Fibroblast of the aortic adventitia (primary cell): ENCODE results near the gene SIGLEC6. TPM values are rescaled to one million over a fixed set of nuclear protein-coding genes. Genes with fewer than 3 reads are reported as not detected.

Experiments
- DNase-seq: peaks from one replicate; pipeline ENCODE4 v3.0.0-alpha.2; 2010; ENCODE audit warnings: low read depth
- H3K4me3 ChIP-seq: 2 replicates; pipeline ENCODE4 v1.5.1; 2011; ENCODE audit warnings: low read depth, mild to moderate bottlenecking, control low read depth, low read length, moderate library complexity
- total RNA-seq: library from RNA; depleted of rRNA; stranded (reverse); fragments of >200 nt; gene quantifications from 2 replicates; pipeline ENCODE4 v1.2.3, GENCODE V29; 2012; ENCODE audit warnings: low replicate concordance
- TF ChIP-seq, protein P1 (sequence below): IDR thresholded peaks from 2 replicates; pipeline ENCODE4 v1.5.1; 2011; ENCODE audit warnings: mild to moderate bottlenecking, low read length, control low read depth, inconsistent platforms; ENCODE audit not compliant: insufficient read depth

Gene SIGLEC6
- total RNA-seq, 1 donor, result not detected

DNA sequence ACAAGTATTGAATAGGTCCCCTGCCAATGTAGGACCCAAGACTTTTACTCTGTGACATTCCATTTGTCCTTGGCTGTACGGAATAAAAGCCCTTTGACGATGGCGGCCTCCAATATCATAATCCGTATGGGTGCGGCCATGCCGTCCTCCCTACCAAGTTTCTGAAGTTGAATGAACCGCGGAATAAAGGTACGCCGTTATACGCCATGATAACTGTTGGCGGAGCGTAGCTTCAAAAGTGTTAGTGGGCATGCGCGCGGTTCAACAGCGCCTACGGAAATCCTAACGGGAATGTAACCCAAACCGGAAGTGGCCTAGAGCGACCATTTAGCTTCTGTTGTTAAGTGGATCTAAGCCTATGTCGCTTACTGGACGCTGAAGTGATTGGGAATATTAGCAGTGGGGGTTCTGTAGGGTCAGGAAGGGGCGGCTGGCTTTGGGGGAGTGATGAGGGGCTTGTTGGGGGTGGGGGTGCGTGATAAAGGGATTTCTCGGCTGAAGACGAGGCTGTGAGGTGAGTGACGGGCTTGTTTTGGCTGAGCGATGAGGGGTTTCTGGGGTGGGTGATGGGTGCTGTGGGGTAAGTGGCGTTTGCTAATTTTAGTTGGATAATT lies 39.6 kb upstream of the SIGLEC6 start, which contains the start of gene ZNF175:
Gene ZNF175, plus strand, starts transcription at position 322 of the 614 bp plus-strand sequence. CDS start 2,047 bp downstream, outside the sequence.
- TF ChIP-seq, protein P1, sequence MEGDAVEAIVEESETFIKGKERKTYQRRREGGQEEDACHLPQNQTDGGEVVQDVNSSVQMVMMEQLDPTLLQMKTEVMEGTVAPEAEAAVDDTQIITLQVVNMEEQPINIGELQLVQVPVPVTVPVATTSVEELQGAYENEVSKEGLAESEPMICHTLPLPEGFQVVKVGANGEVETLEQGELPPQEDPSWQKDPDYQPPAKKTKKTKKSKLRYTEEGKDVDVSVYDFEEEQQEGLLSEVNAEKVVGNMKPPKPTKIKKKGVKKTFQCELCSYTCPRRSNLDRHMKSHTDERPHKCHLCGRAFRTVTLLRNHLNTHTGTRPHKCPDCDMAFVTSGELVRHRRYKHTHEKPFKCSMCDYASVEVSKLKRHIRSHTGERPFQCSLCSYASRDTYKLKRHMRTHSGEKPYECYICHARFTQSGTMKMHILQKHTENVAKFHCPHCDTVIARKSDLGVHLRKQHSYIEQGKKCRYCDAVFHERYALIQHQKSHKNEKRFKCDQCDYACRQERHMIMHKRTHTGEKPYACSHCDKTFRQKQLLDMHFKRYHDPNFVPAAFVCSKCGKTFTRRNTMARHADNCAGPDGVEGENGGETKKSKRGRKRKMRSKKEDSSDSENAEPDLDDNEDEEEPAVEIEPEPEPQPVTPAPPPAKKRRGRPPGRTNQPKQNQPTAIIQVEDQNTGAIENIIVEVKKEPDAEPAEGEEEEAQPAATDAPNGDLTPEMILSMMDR, result no peak
- DNase-seq, result peak; percentile 97
- H3K4me3 ChIP-seq, result peak within 1 kb of the TSS; percentile 83

DNA sequence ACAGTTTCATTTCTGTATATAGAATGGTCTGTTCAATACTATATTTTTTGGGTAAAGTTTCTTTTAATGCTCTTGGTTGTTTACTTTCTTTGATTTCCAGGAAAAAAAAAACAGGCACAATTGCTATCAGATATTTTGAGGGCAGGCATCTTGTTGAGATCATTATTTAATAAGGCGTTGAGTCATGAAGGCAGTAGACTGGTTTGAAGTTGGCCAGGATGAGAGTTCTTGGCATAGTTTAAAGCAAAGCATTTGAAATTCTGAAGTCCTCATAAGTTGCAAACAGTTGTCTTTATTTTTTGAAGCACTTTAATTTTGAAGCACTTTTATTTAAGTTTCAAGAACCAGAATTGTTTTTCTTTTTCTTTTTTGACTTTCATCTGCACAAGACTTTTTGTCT lies 37.0 kb upstream of the SIGLEC6 start:
- peak; percentile 26 for DNase-seq
- TF ChIP-seq, protein P1, result no peak
- H3K4me3 ChIP-seq, result no peak overlapping the region

DNA sequence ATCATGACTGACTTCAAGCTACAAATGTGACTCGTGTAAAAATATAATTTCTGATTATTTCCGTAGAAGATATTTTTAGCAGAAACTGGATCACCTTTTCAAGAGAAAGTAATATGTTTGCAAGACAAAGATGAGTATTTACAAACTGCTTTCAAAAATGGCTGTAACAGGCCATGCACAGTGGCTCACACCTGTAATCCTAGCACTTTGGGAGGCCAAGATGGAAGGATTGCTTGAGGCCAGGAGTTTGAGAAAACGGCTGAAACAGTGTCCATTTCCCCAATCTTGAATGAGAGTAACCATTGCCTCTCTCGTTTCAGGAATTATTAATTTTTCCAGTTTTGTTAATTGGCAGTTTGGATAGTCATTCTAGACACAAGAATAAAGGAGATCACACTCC lies 36.1 kb upstream of the SIGLEC6 start:
- no peak for DNase-seq
- TF ChIP-seq, protein P1, result no peak
- no peak overlapping the region for H3K4me3 ChIP-seq

DNA sequence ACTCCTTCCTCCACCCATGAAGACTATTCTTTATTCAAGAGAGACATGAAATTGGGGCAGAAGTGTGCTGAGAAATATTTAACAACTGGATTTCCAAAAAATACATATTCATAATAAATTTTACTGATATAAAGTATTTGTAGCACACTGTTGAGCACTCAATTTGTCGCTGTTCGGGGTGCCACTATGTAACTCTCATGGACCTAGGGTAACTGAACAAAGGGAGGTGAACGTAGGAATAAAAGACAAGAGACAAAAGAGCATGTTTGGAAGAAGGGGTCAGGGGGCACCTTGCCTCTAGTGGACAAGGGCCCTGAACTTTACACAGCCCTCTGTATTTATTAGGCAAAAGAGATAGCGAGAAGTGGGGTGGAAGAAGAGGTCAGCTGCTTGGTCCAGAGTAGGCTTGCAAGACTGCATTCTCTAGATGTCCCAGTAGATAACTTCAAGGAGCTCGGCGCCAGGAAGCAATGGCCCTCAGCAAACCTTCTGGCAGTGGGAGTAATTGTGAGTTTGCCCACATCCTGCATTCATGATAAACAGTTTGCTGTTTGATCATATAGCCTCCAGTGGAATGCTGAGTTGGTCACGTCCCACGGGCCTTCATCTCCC lies 35.1 kb upstream of the SIGLEC6 start:
- TF ChIP-seq, protein P1, result no peak
- H3K4me3 ChIP-seq, result no peak overlapping the region
- DNase-seq, result no peak

DNA sequence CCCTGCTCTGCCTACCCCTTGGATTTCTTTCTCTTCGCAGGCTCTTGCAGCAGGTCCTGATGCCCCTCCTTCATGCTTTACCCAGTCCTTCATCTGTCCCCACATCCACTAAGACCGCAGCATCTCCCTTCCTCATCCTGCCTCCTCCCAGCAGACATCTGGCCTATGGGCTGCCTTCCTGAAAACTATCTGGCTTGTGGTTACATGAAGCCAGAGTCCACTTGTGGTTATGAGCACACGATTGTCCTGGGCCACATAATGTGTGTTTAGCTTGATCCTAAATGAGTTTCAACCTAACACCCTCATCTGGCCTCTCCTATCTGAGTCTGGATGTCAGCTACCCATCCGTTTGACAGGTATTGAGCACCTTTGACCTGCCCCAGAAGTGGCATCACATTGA lies 34.1 kb upstream of the SIGLEC6 start:
- TF ChIP-seq, protein P1, result no peak
- H3K4me3 ChIP-seq, result no peak overlapping the region
- DNase-seq, result no peak

DNA sequence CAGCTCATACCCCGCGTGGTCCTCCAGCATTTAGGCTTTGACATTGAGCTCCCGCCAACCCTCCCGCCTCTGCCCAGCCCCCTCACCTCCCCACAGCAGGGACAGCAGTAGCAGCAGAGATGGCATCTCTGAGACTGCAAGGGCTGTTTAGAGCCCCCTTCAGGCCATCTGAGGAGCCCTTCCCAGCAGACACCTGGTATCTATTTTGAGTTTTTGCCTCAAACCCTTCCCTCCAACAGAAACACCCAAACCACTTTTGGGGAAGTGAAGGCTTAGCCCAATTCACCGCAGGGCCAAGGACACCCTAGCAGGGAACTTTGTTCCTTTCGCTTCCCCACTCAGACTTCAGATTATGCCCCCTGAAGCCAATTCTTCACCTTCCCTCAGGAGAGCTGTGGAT lies 33.3 kb upstream of the SIGLEC6 start:
- TF ChIP-seq, protein P1, result no peak
- no peak overlapping the region for H3K4me3 ChIP-seq
- no peak for DNase-seq
